ENCODE results near the gene MTMR1.

- TF ChIP-seq EZH2 (IDR thresholded peaks at IDR 0.05), result no peak
- no peak for TF ChIP-seq POLR2AphosphoS5 (IDR thresholded peaks at IDR 0.05; ENCODE audit: borderline replicate concordance, low read depth, low read length)
- TF ChIP-seq FOXP2 (optimal IDR thresholded peaks at IDR 0.05; ENCODE audit: control extremely low read depth, extremely low read length, insufficient read depth), result no peak
Observed at GRCh38 chrX:150781677-150782076, 88.5 kb downstream of the MTMR1 start.
